CD14-positive monocyte (primary cell): ENCODE results near the gene SMAD6. TPM values are rescaled to one million over a fixed set of nuclear protein-coding genes. Genes with fewer than 3 reads are reported as not detected.

Source experiments
- DNase-seq, 3 donors: peaks; one replicate each; pipeline ENCODE4 v3.0.0-alpha.2; 2011 to 2022
- H2AFZ ChIP-seq: 2 replicates; pipeline ENCODE4 v1.6.0; 2012; ENCODE audit warnings: mild to moderate bottlenecking, low read depth, low read length, inconsistent platforms; ENCODE audit not compliant: insufficient read depth, poor library complexity, severe bottlenecking
- H3K27ac ChIP-seq, 2 donors: 1 replicate in 1 of 2; 2 replicates in 1 of 2; pipeline ENCODE4 v1.5.1; 2012 to 2013; ENCODE audit warnings: low read length in 2 of 2, control low read depth in 1 of 2, inconsistent platforms in 1 of 2, low read depth in 1 of 2, mild to moderate bottlenecking in 1 of 2
- H3K27me3 ChIP-seq, 2 donors: one replicate each; pipeline versions ENCODE4 v1.6.0 to v1.6.1; 2011 to 2013; ENCODE audit warnings: low read length in 2 of 2; ENCODE audit not compliant: control insufficient read depth in 2 of 2, insufficient read depth in 2 of 2
- H3K36me3 ChIP-seq, 2 donors: replicated peaks in 1 of 2; 1 replicate in 1 of 2; 2 replicates in 1 of 2; pipeline versions ENCODE4 v1.5.1 to v1.6.1; 2012 to 2013; ENCODE audit warnings: low read length in 2 of 2, control low read depth in 1 of 2, inconsistent platforms in 1 of 2, mild to moderate bottlenecking in 1 of 2; ENCODE audit not compliant: insufficient read depth in 2 of 2, control insufficient read depth in 1 of 2
- H3K4me1 ChIP-seq, 2 donors: 1 replicate in 1 of 2; 2 replicates in 1 of 2; pipeline versions ENCODE4 v1.5.1 to v1.6.1; 2012 to 2013; ENCODE audit warnings: low read length in 2 of 2, control low read depth in 1 of 2, inconsistent platforms in 1 of 2, mild to moderate bottlenecking in 1 of 2, moderate library complexity in 1 of 2; ENCODE audit not compliant: insufficient read depth in 2 of 2, control insufficient read depth in 1 of 2
- H3K4me2 ChIP-seq: replicated peaks from 2 replicates; pipeline ENCODE3; 2012; ENCODE audit warnings: low read length, moderate library complexity, mild to moderate bottlenecking; ENCODE audit not compliant: poor library complexity, severe bottlenecking; ENCODE audit errors: extremely low read depth
- H3K4me3 ChIP-seq, 3 experiments: fragments of 200-600 bp in 1 of 3; sonication (generic) in 1 of 3; replicated peaks in 1 of 3; 1 replicate in 2 of 3; 2 replicates in 1 of 3; pipeline ENCODE4 v1.5.1; 2011 to 2013; ENCODE audit warnings: low read length in 3 of 3, mild to moderate bottlenecking in 3 of 3, control low read depth in 2 of 3, low read depth in 2 of 3, inconsistent platforms in 1 of 3, moderate library complexity in 1 of 3
- H3K79me2 ChIP-seq: 2 replicates; pipeline ENCODE4 v1.6.0; 2012; ENCODE audit warnings: mild to moderate bottlenecking, control low read depth, inconsistent platforms, low read length, moderate library complexity; ENCODE audit not compliant: insufficient read depth
- H3K9ac ChIP-seq: 2 replicates; pipeline ENCODE4 v1.6.0; 2017; ENCODE audit warnings: low read length, mild to moderate bottlenecking; ENCODE audit not compliant: insufficient read depth, poor library complexity, severe bottlenecking
- H3K9me3 ChIP-seq, 2 donors: replicated peaks in 1 of 2; 1 replicate in 1 of 2; 2 replicates in 1 of 2; pipeline versions ENCODE4 v1.5.1 to v1.6.1; 2012 to 2013; ENCODE audit warnings: low read length in 2 of 2, control low read depth in 1 of 2; ENCODE audit not compliant: control insufficient read depth in 1 of 2, insufficient read depth in 1 of 2
- H4K20me1 ChIP-seq: 2 replicates; pipeline ENCODE4 v1.6.0; 2012; ENCODE audit warnings: mild to moderate bottlenecking, low read length, control low read depth, moderate library complexity; ENCODE audit not compliant: insufficient read depth
- H3K27ac Mint-ChIP-seq, 7 donors: one replicate each; pipeline ENCODE4 v1.8.0; 2020; ENCODE audit warnings: mild to moderate bottlenecking in 7 of 7, mixed read lengths in 7 of 7, moderate library complexity in 6 of 7, inconsistent platforms in 2 of 7
- H3K27me3 Mint-ChIP-seq, 3 donors: one replicate each; pipeline ENCODE4 v1.8.0; 2021 to 2022; ENCODE audit warnings: low read depth in 3 of 3, mild to moderate bottlenecking in 3 of 3, mixed read lengths in 3 of 3, moderate library complexity in 3 of 3, inconsistent platforms in 1 of 3
- H3K36me3 Mint-ChIP-seq, 2 donors: one replicate each; pipeline ENCODE4 v1.8.0; 2020; ENCODE audit warnings: mixed read lengths in 2 of 2, inconsistent platforms in 1 of 2, mild to moderate bottlenecking in 1 of 2
- H3K4me1 Mint-ChIP-seq: one replicate; pipeline ENCODE4 v1.8.0; 2020; ENCODE audit warnings: mild to moderate bottlenecking, mixed read lengths
- H3K4me3 Mint-ChIP-seq, 2 donors: one replicate each; pipeline ENCODE4 v1.8.0; 2020; ENCODE audit warnings: mild to moderate bottlenecking in 2 of 2, mixed read lengths in 2 of 2, moderate library complexity in 1 of 2
- H3K9me3 Mint-ChIP-seq, 7 donors: one replicate each; pipeline ENCODE4 v1.8.0; 2020 to 2022; ENCODE audit warnings: mixed read lengths in 7 of 7, mild to moderate bottlenecking in 6 of 7, moderate library complexity in 6 of 7, inconsistent platforms in 2 of 7
- CTCF ChIP-seq: fragments of 200-600 bp; IDR thresholded peaks from one replicate; pipeline ENCODE4 v1.8.0; 2022; ENCODE audit warnings: antibody characterized with exemption, mild to moderate bottlenecking
- whole genome bisulfite sequencing: methylation state at CpG from one replicate; pipeline ENCODE4 v1.1.5; 2013; ENCODE audit warnings: missing lambda C conversion rate; ENCODE audit not compliant: insufficient coverage; 5-methylcytosine and 5-hydroxymethylcytosine counted together
- intact Hi-C, 2 donors: fragments of 100-400 bp; cut with micrococcal nuclease; formaldehyde crosslinking; loops; one replicate each; pipeline versions ENCODE4 v1.15.0 to v1.15.1; 2023
- polyA plus RNA-seq, 3 donors: library from polyadenylated mRNA; depleted of rRNA in 1 of 3; unstranded in 2 of 3; stranded (reverse) in 1 of 3; fragments of 300-500 nt in 2 of 3; fragments of >200 nt in 1 of 3; fragmentation: Illumina TruSeq in 2 of 3; gene quantifications; 1 replicate in 2 of 3; 2 replicates in 1 of 3; pipeline ENCODE4 v1.2.3, GENCODE V29; 2012 to 2021

The SMAD6 gene
- polyA plus RNA-seq, 3 donors = 0.31 TPM; not detected in 2

GRCh38 chr15:66679061-66679656 lies 22.9 kb upstream of the SMAD6 start:
- H3K36me3 ChIP-seq = no peaks in the 10 kb centered on the region
- peaks cover 21 to 24% of the 10 kb centered on the region in 2 donors for H3K4me1 ChIP-seq
- no peak for TF ChIP-seq CTCF
- H2AFZ ChIP-seq = no peak overlapping the region
- no peak for DNase-seq
- no peaks in the 10 kb centered on the region for H3K27me3 ChIP-seq
- no peak overlapping the region for H3K27ac ChIP-seq
- Mint-ChIP-seq H3K27me3 (peaks cover 0 to 4% (median 1%) of the 10 kb centered on the region in 3 donors), H3K9me3 (peaks cover 0 to 13% (median 5%) of the 10 kb centered on the region in 7 donors), H3K4me3 (no peak overlapping the region), H3K36me3 (no peaks in the 10 kb centered on the region), H3K4me1 (peaks cover 34% of the 10 kb centered on the region), H3K27ac (no peak overlapping the region)
- H3K79me2 ChIP-seq = no peaks in the 10 kb centered on the region
- H3K4me2 ChIP-seq = no peak overlapping the region
- H4K20me1 ChIP-seq = no peaks in the 10 kb centered on the region
- H3K4me3 ChIP-seq = no peak overlapping the region
- intact Hi-C loops = no loop called here
- peaks cover 0 to 9% of the 10 kb centered on the region in 2 donors for H3K9me3 ChIP-seq
- H3K9ac ChIP-seq = no peak overlapping the region
- 100% methylated on average over 1 of the region's 4 CpGs for WGBS

GRCh38 chr15:66679657-66680108 lies 22.4 kb upstream of the SMAD6 start:
- H2AFZ ChIP-seq = no peak overlapping the region
- H3K36me3 ChIP-seq = no peaks in the 10 kb centered on the region
- H3K9ac ChIP-seq = no peak overlapping the region
- TF ChIP-seq CTCF = no peak
- H3K4me2 ChIP-seq = no peak overlapping the region
- no peak for DNase-seq
- H3K4me1 Mint-ChIP-seq = peaks cover 28% of the 10 kb centered on the region
- H3K27ac ChIP-seq = no peak overlapping the region
- intact Hi-C loops = no loop called here
- H3K79me2 ChIP-seq = no peaks in the 10 kb centered on the region
- H3K27ac Mint-ChIP-seq = no peak overlapping the region
- 96% methylated on average over 7 of the region's 10 CpGs for WGBS
- H3K9me3 ChIP-seq = peaks cover 0 to 9% of the 10 kb centered on the region in 2 donors
- H4K20me1 ChIP-seq = no peaks in the 10 kb centered on the region
- no peaks in the 10 kb centered on the region for H3K36me3 Mint-ChIP-seq
- no peaks in the 10 kb centered on the region for H3K27me3 ChIP-seq
- H3K4me1 ChIP-seq = peaks cover 15 to 19% of the 10 kb centered on the region in 2 donors
- H3K4me3 Mint-ChIP-seq = no peak overlapping the region
- no peak overlapping the region for H3K4me3 ChIP-seq
- H3K27me3 Mint-ChIP-seq = peaks cover 0 to 4% (median 1%) of the 10 kb centered on the region in 3 donors
- peaks cover 0 to 13% (median 5%) of the 10 kb centered on the region in 7 donors for H3K9me3 Mint-ChIP-seq
